ENCODE results near the gene TNIP1.

DNA sequence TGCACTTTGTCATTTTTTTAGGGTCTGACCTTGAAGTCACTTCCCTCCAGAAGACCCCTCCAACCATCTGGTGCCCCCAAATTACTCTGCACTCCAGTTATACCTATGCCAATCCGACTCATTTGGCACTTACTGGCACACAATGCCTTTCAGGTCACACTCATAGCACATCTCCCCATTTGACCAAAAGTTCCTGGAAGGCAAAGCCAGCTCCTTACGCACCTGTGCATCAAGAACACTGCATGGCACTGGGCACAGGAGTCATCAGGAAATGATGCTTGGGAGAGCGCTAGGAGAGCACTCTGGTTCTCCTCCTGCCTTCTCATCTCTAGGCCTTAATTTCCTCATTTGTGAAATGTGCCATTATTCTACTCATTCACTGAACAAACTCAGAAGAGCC is 2.9 kb downstream of the TNIP1 start:
- no peak for TF ChIP-seq POLR2A (IDR thresholded peaks at IDR 0.05; ENCODE audit: low read depth, low read length)
- no peak for TF ChIP-seq POLR2AphosphoS5 (IDR thresholded peaks at IDR 0.05; ENCODE audit: low read depth, low read length)

All from GM12892 (cell line).